ENCODE results near the gene LRRC8C.

Gene LRRC8C

GRCh38 chr1:89759036-89759435 lies 126.1 kb downstream of the LRRC8C start:
- TF ChIP-seq ZFX (IDR thresholded peaks at IDR 0.05; ENCODE audit: borderline replicate concordance) = no peak
- TF ChIP-seq, protein P1, sequence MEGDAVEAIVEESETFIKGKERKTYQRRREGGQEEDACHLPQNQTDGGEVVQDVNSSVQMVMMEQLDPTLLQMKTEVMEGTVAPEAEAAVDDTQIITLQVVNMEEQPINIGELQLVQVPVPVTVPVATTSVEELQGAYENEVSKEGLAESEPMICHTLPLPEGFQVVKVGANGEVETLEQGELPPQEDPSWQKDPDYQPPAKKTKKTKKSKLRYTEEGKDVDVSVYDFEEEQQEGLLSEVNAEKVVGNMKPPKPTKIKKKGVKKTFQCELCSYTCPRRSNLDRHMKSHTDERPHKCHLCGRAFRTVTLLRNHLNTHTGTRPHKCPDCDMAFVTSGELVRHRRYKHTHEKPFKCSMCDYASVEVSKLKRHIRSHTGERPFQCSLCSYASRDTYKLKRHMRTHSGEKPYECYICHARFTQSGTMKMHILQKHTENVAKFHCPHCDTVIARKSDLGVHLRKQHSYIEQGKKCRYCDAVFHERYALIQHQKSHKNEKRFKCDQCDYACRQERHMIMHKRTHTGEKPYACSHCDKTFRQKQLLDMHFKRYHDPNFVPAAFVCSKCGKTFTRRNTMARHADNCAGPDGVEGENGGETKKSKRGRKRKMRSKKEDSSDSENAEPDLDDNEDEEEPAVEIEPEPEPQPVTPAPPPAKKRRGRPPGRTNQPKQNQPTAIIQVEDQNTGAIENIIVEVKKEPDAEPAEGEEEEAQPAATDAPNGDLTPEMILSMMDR (IDR thresholded peaks at IDR 0.05) = no peak
- no peak overlapping the region for H3K27ac ChIP-seq

- H3K27ac ChIP-seq = no peak overlapping the region
- TF ChIP-seq, protein P1 (IDR thresholded peaks at IDR 0.05) = no peak
- TF ChIP-seq ZFX (IDR thresholded peaks at IDR 0.05; ENCODE audit: borderline replicate concordance) = no peak
Observed at GRCh38 chr1:89760496-89760895, 127.6 kb downstream of the LRRC8C start.

DNA sequence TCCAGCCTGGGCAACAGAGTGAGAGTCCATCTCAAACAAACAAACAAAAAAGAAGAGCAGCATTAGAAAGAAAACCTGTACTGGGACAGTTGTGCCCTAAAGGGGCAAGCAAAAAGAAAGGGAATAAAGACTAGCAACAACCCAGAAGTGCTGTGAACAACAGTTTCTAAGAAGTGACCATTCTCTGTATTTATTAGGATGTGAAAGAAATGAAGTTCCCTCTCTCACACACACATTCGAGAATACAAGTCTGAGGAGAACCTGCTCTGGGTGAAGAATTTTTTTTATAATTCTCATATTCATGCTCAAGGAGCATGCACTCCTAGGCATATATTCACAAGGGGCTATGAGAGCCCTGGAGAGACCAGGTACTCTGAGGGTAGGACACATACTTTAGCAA lies 128.4 kb downstream of the LRRC8C start:
- no peak overlapping the region for H3K27ac ChIP-seq
- TF ChIP-seq, protein P1 (IDR thresholded peaks at IDR 0.05) = no peak
- TF ChIP-seq ZFX (IDR thresholded peaks at IDR 0.05; ENCODE audit: borderline replicate concordance) = no peak

- TF ChIP-seq ZFX (IDR thresholded peaks at IDR 0.05; ENCODE audit: borderline replicate concordance) = no peak
- TF ChIP-seq, protein P1 (IDR thresholded peaks at IDR 0.05) = no peak
- H3K27ac ChIP-seq = no peak overlapping the region
Observed at GRCh38 chr1:89761901-89762300, 129.0 kb downstream of the LRRC8C start.

GRCh38 chr1:89762386-89762778 lies 129.5 kb downstream of the LRRC8C start:
- H3K27ac ChIP-seq = no peak overlapping the region
- TF ChIP-seq, protein P1 (IDR thresholded peaks at IDR 0.05) = no peak
- TF ChIP-seq ZFX (IDR thresholded peaks at IDR 0.05; ENCODE audit: borderline replicate concordance) = no peak

- no peak for TF ChIP-seq ZFX (IDR thresholded peaks at IDR 0.05; ENCODE audit: borderline replicate concordance)
- TF ChIP-seq, protein P1 (IDR thresholded peaks at IDR 0.05) = peak; percentile 97
- H3K27ac ChIP-seq = no peak overlapping the region
Observed at GRCh38 chr1:89762779-89763648, 130.1 kb downstream of the LRRC8C start.

GRCh38 chr1:89763649-89763986 lies 130.7 kb downstream of the LRRC8C start:
- TF ChIP-seq ZFX (IDR thresholded peaks at IDR 0.05; ENCODE audit: borderline replicate concordance) = no peak
- TF ChIP-seq, protein P1 (IDR thresholded peaks at IDR 0.05) = no peak
- H3K27ac ChIP-seq = no peak overlapping the region
